Chondrocyte (in vitro differentiated cells): ENCODE data around the gene EML2. TPM values are rescaled to one million over a fixed set of nuclear protein-coding genes. Genes with fewer than 3 reads are reported as not detected.

Experiments
- DNase-seq: peaks from one replicate; pipeline ENCODE4 v3.0.0; 2021; ENCODE audit warnings: mixed read lengths, low spot score
- H3K27ac Mint-ChIP-seq: one replicate; pipeline ENCODE4 v1.8.0; 2021; ENCODE audit warnings: mild to moderate bottlenecking, moderate library complexity, mixed read lengths; ENCODE audit not compliant: unreplicated experiment
- H3K27me3 Mint-ChIP-seq: 2 replicates; pipeline ENCODE4 v1.8.0; 2021; ENCODE audit warnings: low read depth, mixed read lengths
- H3K36me3 Mint-ChIP-seq: 2 replicates; pipeline ENCODE4 v1.8.0; 2021; ENCODE audit warnings: low read depth, mixed read lengths
- H3K4me1 Mint-ChIP-seq: 2 replicates; pipeline ENCODE4 v1.8.0; 2021; ENCODE audit warnings: low read depth, mild to moderate bottlenecking, mixed read lengths
- H3K4me3 Mint-ChIP-seq: one replicate; pipeline ENCODE4 v1.8.0; 2021; ENCODE audit warnings: mild to moderate bottlenecking, moderate library complexity, mixed read lengths; ENCODE audit not compliant: unreplicated experiment
- H3K9me3 Mint-ChIP-seq: 2 replicates; pipeline ENCODE4 v1.8.0; 2021; ENCODE audit warnings: low read depth, mixed read lengths
- CTCF ChIP-seq: fragments of 200-600 bp; sonication (generic); IDR thresholded peaks from 2 replicates; pipeline ENCODE4 v1.5.0; 2021; ENCODE audit warnings: antibody characterized with exemption, mild to moderate bottlenecking, moderate library complexity
- total RNA-seq: library from RNA; stranded (reverse); gene quantifications from 3 replicates; pipeline ENCODE4 v1.2.1, GENCODE V29; 2021

The EML2 gene
- total RNA-seq, 1 donor from 2014 or later = 20.5 TPM

- peaks cover 29% of the 10 kb centered on the region for H3K4me1 Mint-ChIP-seq
- H3K36me3 Mint-ChIP-seq = no peaks in the 10 kb centered on the region
- DNase-seq = no peak
- TF ChIP-seq CTCF = no peak
- no peak overlapping the region for H3K27ac Mint-ChIP-seq
- H3K27me3 Mint-ChIP-seq = peaks cover 5% of the 10 kb centered on the region
- peak overlapping the region; percentile 22 for H3K4me3 Mint-ChIP-seq
- no peaks in the 10 kb centered on the region for H3K9me3 Mint-ChIP-seq
Observed at GRCh38 chr19:45670670-45671453, 31.7 kb upstream of the EML2 start.

GRCh38 chr19:45668342-45668871 is 29.2 kb upstream of the EML2 start:
- Mint-ChIP-seq H3K4me1 (peaks cover 29% of the 10 kb centered on the region), H3K4me3 (peak overlapping the region; percentile 76), H3K27ac (peak overlapping the region; percentile 68), H3K9me3 (no peaks in the 10 kb centered on the region), H3K27me3 (peaks cover 9% of the 10 kb centered on the region), H3K36me3 (no peaks in the 10 kb centered on the region)
- no peak for DNase-seq
- TF ChIP-seq CTCF = no peak

- no peak for DNase-seq
- H3K9me3 Mint-ChIP-seq = no peaks in the 10 kb centered on the region
- no peak for TF ChIP-seq CTCF
- H3K4me1 Mint-ChIP-seq = peaks cover 29% of the 10 kb centered on the region
- H3K36me3 Mint-ChIP-seq = no peaks in the 10 kb centered on the region
- H3K27me3 Mint-ChIP-seq = peaks cover 9% of the 10 kb centered on the region
- peak within 1 kb of the TSS; percentile 68 for H3K27ac Mint-ChIP-seq
- peak within 1 kb of the TSS; percentile 76 for H3K4me3 Mint-ChIP-seq
Observed at GRCh38 chr19:45667620-45668341, 28.6 kb upstream of the EML2 start, which contains the start of gene GIPR. GIPR (plus strand) TSS chr19:45668221; CDS start chr19:45669521, 1,300 bp downstream.

GRCh38 chr19:45664575-45664974 is 25.4 kb upstream of the EML2 start:
- no peaks in the 10 kb centered on the region for H3K9me3 Mint-ChIP-seq
- peaks cover 20% of the 10 kb centered on the region for H3K4me1 Mint-ChIP-seq
- no peak overlapping the region for H3K27ac Mint-ChIP-seq
- DNase-seq = no peak
- no peak for TF ChIP-seq CTCF
- peaks cover 10% of the 10 kb centered on the region for H3K27me3 Mint-ChIP-seq
- H3K4me3 Mint-ChIP-seq = no peak overlapping the region
- H3K36me3 Mint-ChIP-seq = no peaks in the 10 kb centered on the region

DNA sequence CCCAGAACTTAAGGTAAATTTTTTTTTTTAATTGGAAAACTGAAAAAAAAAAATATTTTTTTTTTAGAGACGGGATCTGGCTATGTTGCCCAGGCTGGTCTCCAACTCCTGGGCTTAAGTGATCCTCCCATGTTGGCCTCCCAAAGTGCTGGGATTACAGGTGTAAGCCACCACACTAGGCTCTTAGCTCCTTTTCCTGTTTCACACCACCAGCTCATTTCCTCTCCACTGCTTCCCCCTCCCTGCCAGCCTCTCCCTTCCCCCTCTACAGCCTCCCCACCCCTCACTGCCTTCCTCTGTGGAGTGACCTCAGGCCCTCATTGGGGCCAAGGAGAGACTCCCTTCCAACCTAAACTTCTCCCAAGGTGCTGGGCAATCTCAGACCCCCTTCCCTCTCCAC is 24.6 kb upstream of the EML2 start:
- no peak for DNase-seq
- peaks cover 13% of the 10 kb centered on the region for H3K4me1 Mint-ChIP-seq
- no peaks in the 10 kb centered on the region for H3K9me3 Mint-ChIP-seq
- peaks cover 16% of the 10 kb centered on the region for H3K27me3 Mint-ChIP-seq
- no peaks in the 10 kb centered on the region for H3K36me3 Mint-ChIP-seq
- H3K27ac Mint-ChIP-seq = no peak overlapping the region
- TF ChIP-seq CTCF = no peak
- H3K4me3 Mint-ChIP-seq = no peak overlapping the region
